ENCODE measurements around the gene ATP13A3.
A peak's percentile ranks its signal among the peaks of the same experiment; 100 is the strongest.

The ATP13A3 gene

GRCh38 chr3:194387926-194388418 lies 98.8 kb downstream of the ATP13A3 start:
- DNase-seq = no peak

DNA sequence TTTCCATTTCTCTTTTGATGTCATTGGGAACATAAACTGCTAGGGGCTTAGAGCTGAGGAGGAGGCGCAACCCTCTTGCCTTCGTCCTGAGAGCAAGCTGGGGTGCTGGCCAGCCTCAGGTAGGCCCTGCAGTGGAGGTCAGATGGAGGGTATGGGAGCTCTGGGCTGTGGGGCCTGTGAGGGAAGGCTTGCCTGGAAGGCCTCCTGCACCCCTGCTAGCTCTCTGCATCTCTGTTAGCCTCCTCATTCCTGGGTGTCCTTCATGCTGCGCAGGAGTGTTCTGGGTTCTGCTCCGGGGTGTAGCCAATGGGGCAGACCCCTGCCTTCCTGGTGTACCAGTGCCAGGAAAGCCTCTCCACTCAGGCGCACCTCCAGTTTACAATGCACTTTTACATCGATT lies 99.5 kb downstream of the ATP13A3 start:
- DNase-seq = no peak

DNA sequence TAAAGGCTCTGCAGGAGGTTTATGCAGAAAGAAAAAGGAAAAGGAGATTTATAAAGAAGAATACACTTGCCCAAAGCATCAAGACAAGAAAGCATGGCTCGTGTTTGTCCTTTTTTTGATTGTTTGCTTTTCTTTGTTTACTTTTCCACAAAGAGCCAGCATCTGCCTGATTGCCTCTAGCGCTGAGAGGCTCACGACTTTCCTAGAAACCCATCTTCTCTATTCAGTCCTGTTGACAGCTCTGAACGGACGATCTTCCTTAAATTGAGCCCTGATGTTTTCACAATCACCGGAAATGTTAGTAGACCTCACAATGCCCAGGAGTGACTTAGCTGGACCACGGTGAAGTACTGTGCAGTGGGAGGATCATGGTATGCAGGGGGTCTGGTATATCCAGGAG lies 100.2 kb downstream of the ATP13A3 start:
- DNase-seq = no peak

GRCh38 chr3:194386066-194386465 lies 100.7 kb downstream of the ATP13A3 start:
- DNase-seq = no peak

DNA sequence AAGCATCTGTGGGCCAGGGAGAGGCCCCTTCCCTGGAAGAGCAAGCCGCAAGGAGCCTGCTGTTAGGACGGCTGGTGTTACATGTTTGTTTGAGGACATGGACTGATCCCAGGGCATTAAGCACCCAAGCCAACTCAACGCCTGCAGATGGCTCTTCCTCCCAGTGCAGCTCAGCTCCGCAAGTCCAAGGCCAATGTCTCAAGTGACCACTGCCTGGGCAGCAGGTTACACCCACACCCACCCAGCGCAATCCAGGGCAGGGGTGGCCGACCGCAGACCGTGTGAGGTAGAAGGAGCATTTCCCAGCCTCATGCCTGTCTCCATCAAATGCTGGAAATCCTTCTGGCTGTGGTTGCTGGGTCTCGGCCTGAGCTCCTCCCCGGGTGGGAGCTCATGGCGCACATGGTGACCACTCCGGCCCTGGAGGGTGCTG lies 102.2 kb downstream of the ATP13A3 start:
- DNase-seq = no peak

DNA sequence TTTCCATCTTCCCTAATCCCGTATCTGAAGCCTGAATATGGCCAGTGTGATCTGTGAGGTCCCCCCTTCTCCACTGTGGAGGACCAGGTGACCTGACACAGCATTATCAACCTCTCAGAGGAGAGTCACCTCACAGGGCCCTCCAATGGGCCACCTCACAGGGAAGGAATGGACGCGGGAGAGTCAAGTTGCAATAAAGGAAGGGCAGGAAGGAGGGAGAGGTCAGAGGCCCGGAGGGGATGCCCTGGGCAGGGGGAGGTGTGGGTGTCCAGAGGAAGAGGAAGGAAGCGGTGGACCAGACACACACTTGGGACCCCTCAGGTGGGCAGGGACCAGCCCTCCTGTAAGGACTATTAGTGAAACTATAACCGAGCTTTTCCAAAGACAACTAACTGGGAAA lies 102.6 kb downstream of the ATP13A3 start:
- DNase-seq = no peak

DNA sequence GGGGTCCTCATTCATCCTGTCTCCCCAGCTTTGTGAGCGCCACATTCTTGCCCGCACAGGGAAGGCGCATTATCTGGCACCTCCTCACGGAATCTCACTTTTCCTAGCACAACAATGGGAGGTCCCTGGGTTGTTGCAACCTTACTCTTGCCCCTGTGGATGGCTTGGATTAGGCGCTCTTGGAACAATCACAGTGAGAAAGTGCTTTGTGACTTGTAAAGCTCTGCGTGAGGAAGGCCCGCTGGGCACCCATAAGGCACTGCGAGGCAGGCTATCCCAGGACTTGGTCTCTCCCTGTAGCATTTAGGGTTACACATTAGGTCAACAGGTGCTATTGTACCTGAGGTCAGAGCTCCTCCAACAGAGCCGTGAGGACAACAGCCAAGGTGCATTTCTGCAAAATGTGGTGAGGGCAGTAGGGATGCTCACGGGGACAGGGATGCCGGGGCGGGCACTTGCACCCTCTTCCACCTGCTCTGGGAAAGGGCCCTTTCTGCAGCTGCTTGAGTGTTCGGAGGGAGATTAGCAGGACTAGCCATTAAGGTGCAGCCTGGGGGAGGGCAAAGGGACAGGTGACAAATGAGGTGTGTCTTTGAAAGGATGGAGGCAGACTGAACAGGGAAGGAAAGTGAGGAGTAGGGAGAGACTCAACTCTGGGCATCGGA lies 103.4 kb downstream of the ATP13A3 start:
- DNase-seq = no peak

- DNase-seq = no peak
These were observed 103.9 kb downstream of the ATP13A3 start for GRCh38 chr3:194382892-194383223.

DNA sequence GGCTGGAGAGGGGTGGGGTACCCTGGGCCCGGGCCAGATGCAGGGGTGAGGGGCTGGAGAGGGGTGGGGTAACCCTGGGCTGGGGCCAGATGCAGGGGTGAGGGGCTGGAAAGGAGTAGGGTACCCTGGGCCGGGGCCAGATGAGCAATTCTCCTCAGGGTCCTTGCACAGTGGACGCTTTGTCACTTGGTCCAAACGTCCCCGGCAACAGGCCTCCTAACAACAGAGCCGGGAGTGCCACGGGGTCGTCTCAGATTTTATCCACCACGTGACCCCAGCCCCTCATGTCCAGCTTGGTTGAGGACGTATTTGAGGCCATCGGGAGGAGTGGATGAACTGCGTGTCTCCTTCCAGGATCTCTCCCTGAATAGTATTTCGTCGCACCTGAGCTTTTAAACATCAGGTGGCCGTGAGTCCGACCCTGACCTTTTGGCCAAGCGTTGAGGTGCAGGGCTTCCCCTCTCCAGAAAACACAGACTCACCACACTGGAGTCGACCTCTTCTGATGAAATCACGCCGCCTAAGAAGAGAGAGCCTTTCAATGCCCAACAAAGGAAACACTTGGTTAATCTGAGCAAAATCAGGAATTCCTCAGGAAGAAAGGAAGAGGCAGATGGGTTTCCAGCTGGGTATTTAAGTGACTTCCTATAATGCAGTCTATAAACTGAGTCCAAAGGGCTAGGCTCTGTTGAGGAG lies 104.5 kb downstream of the ATP13A3 start:
- DNase-seq = no peak

DNA sequence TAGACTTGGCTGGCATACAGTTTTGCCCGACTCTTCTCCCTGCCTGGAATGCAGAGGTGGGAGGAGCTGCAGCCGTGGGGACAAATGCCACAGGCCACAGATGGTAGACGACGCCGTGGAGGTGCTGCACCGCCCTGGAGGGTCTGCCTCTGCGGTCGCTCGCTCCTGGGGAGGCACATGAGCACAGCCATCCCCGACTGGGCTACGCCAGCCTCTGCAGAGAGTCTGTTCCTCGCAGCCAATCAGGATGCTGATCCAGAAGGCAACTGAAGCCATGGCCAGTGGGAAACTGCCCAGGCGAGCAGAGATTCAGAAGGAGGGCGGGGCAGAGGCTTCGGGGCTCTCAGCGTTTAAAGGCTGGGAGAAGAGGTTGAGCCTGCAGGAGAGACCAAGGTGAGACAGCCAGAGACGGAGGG lies 105.3 kb downstream of the ATP13A3 start:
- DNase-seq = no peak

GRCh38 chr3:194380326-194380725 lies 106.5 kb downstream of the ATP13A3 start:
- peak in 1 of 2 experiments; percentile 27 for DNase-seq

DNA sequence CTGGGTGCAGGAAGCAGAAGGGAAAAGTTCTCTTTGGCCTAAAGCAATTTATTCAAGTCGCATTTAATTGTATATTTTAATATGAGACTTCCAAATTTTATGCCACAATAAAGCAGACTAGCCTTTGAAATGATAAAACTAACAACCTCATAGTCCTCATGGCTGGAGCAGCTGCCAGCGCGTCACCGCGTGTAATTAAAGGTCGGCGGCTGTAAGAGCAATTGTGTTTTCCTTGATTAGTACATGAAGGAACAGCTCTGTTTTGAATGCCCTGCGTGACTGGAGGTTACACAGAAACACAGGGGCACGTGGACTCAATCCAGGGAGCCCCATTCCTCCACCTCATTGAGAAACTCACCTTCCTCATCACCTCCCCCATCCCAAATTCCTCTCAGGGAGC lies 107.2 kb downstream of the ATP13A3 start:
- DNase-seq = no peak

- no peak for DNase-seq
These were observed 107.6 kb downstream of the ATP13A3 start for GRCh38 chr3:194379231-194379630.

DNA sequence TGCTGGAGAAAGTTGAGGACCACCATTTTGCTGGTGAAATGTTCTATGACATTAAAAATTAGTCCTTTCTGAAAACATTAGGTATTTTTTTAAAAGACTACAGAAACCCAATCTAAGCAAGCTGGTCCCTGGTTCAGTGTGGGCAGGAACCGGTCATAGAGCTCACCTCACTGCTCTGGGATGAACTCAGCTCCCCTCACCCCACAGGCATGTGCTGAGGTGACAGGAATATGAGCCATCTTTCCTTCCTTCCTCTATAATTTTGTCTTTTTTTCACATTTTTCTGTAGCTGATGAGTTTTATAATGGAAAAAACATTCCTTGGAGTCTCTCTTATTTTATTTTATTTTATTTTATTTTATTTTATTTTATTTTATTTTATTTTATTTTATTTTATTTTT lies 109.1 kb downstream of the ATP13A3 start:
- no peak for DNase-seq

DNA sequence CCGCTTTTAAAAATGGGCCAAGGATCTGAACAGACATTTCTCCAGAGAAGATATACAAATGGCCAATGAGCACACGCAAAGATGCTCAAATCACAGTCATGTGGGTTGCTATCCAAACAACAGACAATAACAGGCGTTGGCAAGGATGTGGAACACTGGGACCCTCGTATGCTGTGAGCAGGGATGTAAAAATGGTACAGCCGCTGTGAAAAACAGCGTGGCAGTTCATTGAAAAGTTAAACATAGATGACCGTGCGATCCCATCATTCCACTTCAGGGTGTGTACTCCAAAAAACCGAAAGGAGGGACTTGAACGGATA lies 110.6 kb downstream of the ATP13A3 start:
- DNase-seq = no peak

- no peak for DNase-seq
These were observed 111.1 kb downstream of the ATP13A3 start for GRCh38 chr3:194375473-194376240.

DNA sequence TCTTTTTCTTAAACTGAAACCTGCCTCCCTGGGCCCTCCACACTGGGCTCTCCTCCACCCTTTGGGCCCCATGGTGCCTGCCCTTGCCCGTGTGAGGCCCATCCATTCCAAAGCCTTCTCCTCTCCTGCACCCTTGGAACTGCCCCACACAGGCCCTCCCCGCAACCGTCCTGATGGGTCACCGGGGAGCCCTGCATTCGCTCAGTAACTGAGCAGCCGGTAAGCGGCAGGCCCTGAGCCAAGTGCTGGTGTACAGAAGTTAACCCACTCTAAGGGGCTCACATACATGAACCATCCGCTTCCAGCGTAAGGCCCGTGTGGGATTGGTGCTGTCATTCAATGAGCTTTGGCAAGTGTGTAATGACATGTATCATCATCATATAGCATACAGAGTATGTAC lies 111.9 kb downstream of the ATP13A3 start:
- no peak for DNase-seq

- no peak for DNase-seq
These were observed 112.9 kb downstream of the ATP13A3 start for GRCh38 chr3:194373899-194374298.

DNA sequence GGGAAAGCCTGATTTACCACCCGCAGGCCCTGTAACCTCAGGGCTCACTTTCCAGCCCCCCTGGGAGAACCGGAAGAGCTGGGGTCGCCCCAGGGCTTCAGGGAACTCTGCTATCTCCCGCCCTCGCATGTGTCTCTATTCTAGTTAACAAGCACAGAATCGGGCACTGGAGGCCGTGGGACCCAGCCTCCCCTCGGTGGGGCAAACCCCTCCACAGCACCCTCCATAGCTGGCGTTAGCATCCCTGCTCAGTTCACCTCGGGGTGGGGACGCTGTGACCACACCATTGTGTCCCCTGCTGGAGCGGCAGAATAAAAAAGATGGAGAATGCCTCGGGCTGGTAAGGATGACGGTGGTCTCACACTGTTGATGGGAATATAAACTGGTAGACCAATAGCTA lies 113.8 kb downstream of the ATP13A3 start:
- DNase-seq = no peak

- no peak for DNase-seq
These were observed 116.0 kb downstream of the ATP13A3 start for GRCh38 chr3:194370753-194371152.

- no peak for DNase-seq
These were observed 117.1 kb downstream of the ATP13A3 start, which contains the start of gene LRRC15 for GRCh38 chr3:194369522-194370279. Gene LRRC15 (minus strand): TSS chr3:194369743. CDS start chr3:194361043, 8,700 bp downstream.

DNA sequence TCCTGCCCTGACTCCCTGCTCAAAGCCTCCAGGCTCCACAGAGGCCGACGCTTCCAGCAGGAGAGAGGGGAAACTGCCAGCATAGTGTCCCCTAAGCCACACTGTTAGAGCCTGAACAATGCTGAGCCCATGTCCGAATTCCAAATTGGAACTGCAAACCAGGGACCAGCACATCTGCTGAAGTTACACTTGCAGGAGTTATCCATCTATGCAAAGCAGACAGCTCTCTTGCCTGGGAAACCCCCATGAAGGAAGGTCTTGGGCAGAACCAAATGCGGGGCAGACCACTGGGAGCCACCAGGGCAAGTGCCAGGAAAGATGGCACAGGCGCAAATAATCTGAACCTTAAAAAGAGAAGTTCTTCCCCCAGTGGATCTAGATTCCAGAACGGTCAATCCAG lies 117.9 kb downstream of the ATP13A3 start:
- DNase-seq = no peak
